Cortex of kidney (tissue), 1 donor: Measurements from ENCODE around the gene RRH.
"Not testable (repeated sequence)": the region's sequence is repeated elsewhere in the genome, so short reads cannot be mapped to it uniquely, and the experiment has no call there.

ENCODE experiments used
- DNase-seq: peaks from one replicate; lab custom pipeline; 2025; lab: John Stamatoyannopoulos, UW

RRH gene, protein sequence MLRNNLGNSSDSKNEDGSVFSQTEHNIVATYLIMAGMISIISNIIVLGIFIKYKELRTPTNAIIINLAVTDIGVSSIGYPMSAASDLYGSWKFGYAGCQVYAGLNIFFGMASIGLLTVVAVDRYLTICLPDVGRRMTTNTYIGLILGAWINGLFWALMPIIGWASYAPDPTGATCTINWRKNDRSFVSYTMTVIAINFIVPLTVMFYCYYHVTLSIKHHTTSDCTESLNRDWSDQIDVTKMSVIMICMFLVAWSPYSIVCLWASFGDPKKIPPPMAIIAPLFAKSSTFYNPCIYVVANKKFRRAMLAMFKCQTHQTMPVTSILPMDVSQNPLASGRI

GRCh38 chr4:109827672-109828071, at the start of gene RRH:
Gene RRH (plus strand): TSS chr4:109827972. CDS start chr4:109828028, 56 bp downstream.
- DNase-seq = no peak

DNA sequence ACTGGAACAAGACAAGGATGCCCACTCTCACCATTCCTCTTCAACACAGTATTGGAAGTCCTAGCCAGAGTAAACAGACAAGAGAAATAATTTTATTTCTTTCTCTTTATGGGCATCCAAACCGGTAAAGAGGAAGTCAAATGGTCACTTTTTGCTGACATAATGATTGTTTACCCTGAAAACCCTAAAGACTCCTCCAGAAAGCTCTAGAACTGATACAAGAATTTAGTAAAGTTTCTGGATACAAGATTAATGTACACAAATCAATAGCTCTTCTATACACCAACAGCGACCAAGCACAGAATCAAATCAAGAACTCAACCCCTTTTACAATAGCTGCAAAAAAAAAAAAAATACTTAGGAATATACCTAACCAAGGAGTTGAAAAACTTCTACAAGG, 45.7 kb upstream of the RRH start:
- DNase-seq = not testable (repeated sequence)

- no peak for DNase-seq
Measured at GRCh38 chr4:109786846-109787245, 40.9 kb upstream of the RRH start.

GRCh38 chr4:109787807-109788206, 40.0 kb upstream of the RRH start:
- DNase-seq = no peak

DNA sequence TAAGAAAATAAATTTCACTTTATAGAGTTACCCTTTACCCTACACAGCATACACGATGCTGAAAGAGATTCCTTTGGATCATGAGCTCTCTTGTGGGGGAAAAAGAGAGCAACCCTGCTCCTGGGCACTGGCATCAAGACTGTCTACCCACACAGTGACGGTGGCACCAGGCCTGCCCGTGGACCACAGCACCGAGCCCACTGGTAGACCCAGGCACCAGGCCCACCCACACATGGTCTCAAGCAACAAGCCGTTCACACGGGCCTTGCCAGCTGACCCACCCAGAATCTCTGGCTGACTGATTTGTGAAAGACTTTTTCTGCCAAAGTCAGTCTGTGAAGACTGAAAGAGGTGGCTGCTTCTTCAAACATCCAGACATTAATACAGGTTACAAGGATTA, 32.7 kb upstream of the RRH start:
- DNase-seq = no peak

DNA sequence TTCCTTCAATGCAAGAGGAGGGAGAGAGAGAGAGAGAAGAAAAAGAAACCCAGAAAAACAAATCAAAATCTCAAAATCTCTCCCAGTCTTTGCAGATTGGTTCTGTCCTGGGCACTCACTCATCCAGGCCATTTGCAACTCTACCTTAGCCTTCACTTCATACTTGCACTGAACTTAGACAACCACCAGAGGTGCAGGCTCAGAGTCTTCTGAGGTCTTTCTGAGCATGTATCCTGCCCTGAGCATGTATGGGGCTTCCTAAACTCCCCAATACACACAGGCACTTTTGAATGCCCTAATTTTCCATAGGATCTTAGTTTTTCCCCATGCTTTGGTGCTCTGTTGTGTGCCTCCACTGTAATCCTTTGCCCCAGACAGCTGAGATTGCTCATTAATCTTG, 28.9 kb upstream of the RRH start:
- no peak for DNase-seq

GRCh38 chr4:109801099-109801789, 26.5 kb upstream of the RRH start:
- no peak for DNase-seq

- no peak for DNase-seq
Measured at GRCh38 chr4:109801895-109802319, 25.9 kb upstream of the RRH start, which contains the start of gene CFI. Gene CFI (minus strand): TSS chr4:109801999. CDS start chr4:109801971, 28 bp downstream.

GRCh38 chr4:109803924-109804571, 23.7 kb upstream of the RRH start:
- DNase-seq = no peak

DNA sequence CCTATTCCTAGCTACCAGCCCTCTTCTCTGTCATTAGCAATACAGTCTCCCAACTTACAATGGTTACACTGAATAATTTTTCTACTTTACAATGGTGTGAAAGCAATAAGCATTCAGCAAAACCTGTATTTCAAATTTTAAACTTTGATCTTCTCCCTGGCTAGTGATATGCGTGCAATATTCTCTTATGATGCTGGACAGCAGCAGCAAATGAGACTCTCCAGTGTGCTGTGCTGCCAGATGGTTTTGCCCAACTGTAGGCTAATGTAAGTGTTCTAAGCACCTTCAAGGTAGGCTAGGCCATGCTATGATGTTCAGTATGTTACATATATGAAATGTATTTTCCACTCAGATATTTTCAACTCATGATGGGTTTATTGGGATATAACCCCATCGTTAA, 18.1 kb upstream of the RRH start:
- DNase-seq = no peak

- DNase-seq = no peak
Measured at GRCh38 chr4:109810552-109811387, 17.0 kb upstream of the RRH start.

DNA sequence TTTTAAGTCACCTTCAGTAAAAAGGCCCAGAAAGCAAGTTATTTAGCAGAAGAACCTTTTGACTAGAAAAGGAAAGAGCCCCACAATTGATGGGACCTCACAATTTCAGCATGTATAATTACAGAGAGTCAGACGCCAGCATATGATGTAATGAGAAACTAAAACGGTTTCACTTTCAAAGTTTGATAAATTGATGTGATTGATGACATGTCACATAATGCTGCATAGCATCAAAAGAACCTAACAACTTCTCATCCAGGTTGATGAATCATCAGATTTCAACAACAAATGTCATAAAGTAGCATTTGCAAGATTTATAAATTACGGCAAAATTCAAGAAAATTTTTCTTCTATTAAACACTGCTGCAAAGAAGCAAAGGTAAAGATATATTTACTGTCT, 16.1 kb upstream of the RRH start:
- no peak for DNase-seq

DNA sequence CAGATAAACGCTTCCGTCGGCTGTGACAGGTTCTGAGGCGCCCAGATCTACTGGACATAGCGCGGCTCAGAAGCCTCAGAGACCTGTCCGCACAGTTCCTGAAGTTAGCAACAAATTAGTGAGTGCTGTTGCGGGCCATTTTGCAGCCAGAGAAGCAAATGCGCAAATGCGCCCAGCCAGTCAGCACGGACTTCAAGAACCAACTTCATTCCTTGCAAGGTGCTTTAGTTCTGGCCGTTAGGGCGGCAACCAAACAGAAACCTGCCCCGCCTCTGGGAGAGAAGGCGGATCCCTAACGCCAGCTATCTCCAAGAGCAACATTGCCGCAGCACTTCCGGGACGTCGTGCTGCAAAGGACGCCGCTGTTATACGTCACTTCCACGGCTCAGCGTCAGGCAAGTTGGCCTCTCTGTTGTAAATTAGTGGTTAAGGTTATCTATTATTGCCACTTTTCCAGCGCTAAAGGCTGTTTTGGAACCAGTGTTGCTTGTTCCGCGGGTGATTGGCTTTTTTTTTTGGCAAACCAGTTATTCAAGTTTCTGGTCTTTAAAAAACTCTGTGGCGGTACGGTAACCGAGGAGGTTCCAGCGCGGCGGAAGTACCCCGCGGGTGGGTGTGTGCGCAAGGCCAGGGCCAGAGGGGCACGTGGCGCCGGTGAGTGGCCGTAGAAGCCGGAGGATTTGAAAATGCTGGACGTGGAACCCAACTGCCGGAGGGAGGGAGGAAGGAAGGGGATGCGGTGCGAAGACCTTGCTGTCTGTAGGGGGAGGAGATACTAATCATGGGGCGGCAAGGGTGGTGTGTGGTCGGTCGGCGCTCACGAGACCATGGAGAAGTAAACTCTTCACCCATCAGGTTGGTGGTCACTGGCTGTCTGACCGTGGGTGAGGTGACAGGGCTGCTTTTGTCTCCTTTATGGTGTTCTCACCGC, 12.4 kb upstream of the RRH start, which contains the start of gene GAR1:
Gene GAR1, plus strand, starts transcription at position 612 of the 931 bp plus-strand sequence. CDS start 403 bp downstream, outside the sequence.
- DNase-seq = no peak

DNA sequence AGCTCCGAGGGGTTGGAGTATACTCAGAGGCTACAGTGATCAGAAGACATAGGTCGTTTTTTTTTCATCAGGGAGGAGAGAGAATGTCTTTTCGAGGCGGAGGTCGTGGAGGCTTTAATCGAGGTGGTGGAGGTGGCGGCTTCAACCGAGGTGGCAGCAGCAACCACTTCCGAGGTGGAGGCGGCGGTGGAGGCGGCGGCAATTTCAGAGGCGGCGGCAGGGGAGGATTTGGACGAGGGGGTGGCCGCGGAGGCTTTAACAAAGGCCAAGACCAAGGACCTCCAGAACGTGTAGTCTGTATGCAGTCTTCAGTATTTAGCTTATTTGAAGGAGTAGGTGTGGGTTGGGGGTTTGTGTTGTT, 11.7 kb upstream of the RRH start:
- DNase-seq = no peak

- DNase-seq = no peak
Measured at GRCh38 chr4:109816894-109817293, 10.9 kb upstream of the RRH start.

DNA sequence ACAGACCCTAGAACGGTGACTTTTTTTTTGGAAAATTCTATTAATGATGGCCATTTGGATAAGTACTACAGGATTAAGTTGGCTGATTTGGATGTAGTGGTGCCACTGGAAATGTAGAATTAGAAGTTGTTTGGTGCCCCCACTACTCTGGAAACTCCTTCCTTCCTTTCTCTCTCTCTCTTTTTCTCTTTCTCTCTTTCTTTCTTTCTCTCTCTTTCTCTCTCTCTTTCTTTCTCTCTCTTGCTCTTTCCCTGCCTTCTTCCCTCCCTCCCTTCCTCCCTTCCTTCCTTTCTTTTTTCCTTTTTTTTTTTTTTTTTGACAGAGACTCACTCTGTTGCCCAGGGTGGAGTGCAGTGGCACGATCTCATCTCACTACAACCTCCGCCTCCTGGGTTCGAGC, 9.5 kb upstream of the RRH start:
- no peak for DNase-seq

DNA sequence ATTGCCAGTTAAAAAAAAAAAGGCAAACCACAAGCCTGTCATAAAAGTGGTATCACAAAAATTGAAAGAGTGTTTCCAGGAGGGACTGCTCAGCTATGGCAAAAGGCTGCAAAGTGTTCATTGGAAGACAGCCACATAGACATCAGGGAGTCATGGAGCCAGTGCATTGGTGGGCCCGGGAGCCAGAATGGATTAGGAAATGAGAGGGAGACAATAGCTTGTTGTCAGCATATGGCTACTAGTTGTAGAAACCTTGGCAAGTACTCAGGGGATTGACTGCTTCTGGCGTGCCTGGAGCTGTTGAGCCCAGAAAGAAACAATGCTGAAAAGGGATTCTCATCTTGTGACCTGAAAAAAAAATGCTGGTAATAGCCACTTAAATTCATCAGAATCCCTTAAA, 7.2 kb upstream of the RRH start:
- no peak for DNase-seq

DNA sequence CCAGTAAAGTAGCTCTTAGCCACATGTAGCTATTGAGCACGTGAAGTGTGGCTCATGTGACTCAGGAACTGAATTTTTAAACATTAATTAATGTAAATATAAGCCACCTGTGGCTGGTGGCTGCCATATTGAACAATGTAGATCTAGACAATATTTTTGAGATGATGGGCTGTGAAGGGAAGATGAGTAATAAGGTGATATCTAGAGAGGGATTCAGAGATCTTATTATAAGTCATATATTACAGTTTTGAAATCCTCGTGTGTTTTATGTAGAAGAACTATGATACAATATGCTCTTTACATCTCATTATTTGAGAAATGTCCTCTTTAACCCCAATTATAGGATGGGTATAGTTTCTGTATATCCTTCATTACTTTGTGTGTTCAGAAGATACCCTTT, 6.6 kb upstream of the RRH start:
- no peak for DNase-seq

GRCh38 chr4:109826719-109827118, 1.1 kb upstream of the RRH start:
- no peak for DNase-seq

DNA sequence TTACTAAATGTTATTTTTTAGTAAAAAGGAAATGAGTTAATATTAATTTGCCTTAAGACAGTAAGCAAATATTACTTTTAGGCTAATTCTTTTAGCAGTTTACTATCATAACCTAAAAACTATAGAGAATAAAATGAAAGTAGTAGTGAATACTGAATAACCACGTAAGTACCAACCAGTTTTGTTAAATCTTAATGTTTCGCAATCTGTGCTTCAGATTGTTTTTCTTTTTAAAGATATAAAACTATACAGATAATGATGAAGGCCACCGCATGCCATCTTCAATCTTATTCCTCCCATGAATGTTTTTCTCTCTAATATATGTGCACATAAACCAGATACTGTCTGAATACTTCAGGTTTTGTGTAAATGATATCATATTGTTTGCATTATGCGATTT, 6.0 kb downstream of the RRH start:
- DNase-seq = no peak

GRCh38 chr4:109836985-109837384, 9.2 kb downstream of the RRH start:
- DNase-seq = no peak
